IPS-15b (cell line): Measurements from ENCODE around the gene VAC14.
"Not testable (repeated sequence)": the region's sequence is repeated elsewhere in the genome, so short reads cannot be mapped to it uniquely, and the experiment has no call there.

Source experiments
- H3K27me3 ChIP-seq: one replicate; pipeline ENCODE4 v1.6.1; 2013; ENCODE audit warnings: low read length; ENCODE audit not compliant: control insufficient read depth, insufficient read depth
- H3K36me3 ChIP-seq: one replicate; pipeline ENCODE4 v1.6.1; 2013; ENCODE audit warnings: low read length; ENCODE audit not compliant: control insufficient read depth, insufficient read depth
- H3K4me1 ChIP-seq: one replicate; pipeline ENCODE4 v1.6.1; 2013; ENCODE audit warnings: mild to moderate bottlenecking, low read length; ENCODE audit not compliant: control insufficient read depth, insufficient read depth
- H3K4me3 ChIP-seq: one replicate; pipeline ENCODE4 v1.5.1; 2013; ENCODE audit warnings: low read depth, low read length
- H3K9ac ChIP-seq: one replicate; pipeline ENCODE4 v1.6.1; 2013; ENCODE audit warnings: low read depth, mild to moderate bottlenecking, low read length
- H3K9me3 ChIP-seq: one replicate; pipeline ENCODE4 v1.6.1; 2013; ENCODE audit warnings: mild to moderate bottlenecking, low read length; ENCODE audit not compliant: control insufficient read depth, insufficient read depth

The VAC14 gene

GRCh38 chr16:70747703-70748631 is 53.0 kb downstream of the VAC14 start:
- Histone ChIP-seq H3K4me3 (no peak overlapping the region), H3K9me3 (no peaks in the 10 kb centered on the region), H3K36me3 (peaks cover 11% of the 10 kb centered on the region), H3K27me3 (no peaks in the 10 kb centered on the region), H3K9ac (no peak overlapping the region), H3K4me1 (no peaks in the 10 kb centered on the region)

- no peak overlapping the region for H3K4me3 ChIP-seq
- H3K4me1 ChIP-seq, result no peaks in the 10 kb centered on the region
- H3K27me3 ChIP-seq, result no peaks in the 10 kb centered on the region
- H3K36me3 ChIP-seq, result peaks cover 14% of the 10 kb centered on the region
- H3K9me3 ChIP-seq, result no peaks in the 10 kb centered on the region
- no peak overlapping the region for H3K9ac ChIP-seq
These were observed 54.1 kb downstream of the VAC14 start for GRCh38 chr16:70746708-70747424.

- H3K27me3 ChIP-seq, result no peaks in the 10 kb centered on the region
- H3K9ac ChIP-seq, result no peak overlapping the region
- H3K9me3 ChIP-seq, result no peaks in the 10 kb centered on the region
- no peaks in the 10 kb centered on the region for H3K4me1 ChIP-seq
- H3K36me3 ChIP-seq, result peaks cover 17% of the 10 kb centered on the region
- H3K4me3 ChIP-seq, result no peak overlapping the region
These were observed 54.8 kb downstream of the VAC14 start for GRCh38 chr16:70746040-70746707.

- H3K27me3 ChIP-seq, result no peaks in the 10 kb centered on the region
- peaks cover 22% of the 10 kb centered on the region for H3K36me3 ChIP-seq
- no peaks in the 10 kb centered on the region for H3K9me3 ChIP-seq
- H3K4me3 ChIP-seq, result no peak overlapping the region
- H3K9ac ChIP-seq, result no peak overlapping the region
- H3K4me1 ChIP-seq, result no peaks in the 10 kb centered on the region
These were observed 55.4 kb downstream of the VAC14 start for GRCh38 chr16:70745536-70746025.

- Histone ChIP-seq H3K4me1 (no peaks in the 10 kb centered on the region), H3K9me3 (no peaks in the 10 kb centered on the region), H3K36me3 (peaks cover 22% of the 10 kb centered on the region)
These were observed 56.6 kb downstream of the VAC14 start for GRCh38 chr16:70744366-70744765.

GRCh38 chr16:70743791-70744190 is 57.2 kb downstream of the VAC14 start:
- Histone ChIP-seq H3K27me3 (no peaks in the 10 kb centered on the region), H3K4me1 (no peaks in the 10 kb centered on the region), H3K4me3 (no peak overlapping the region), H3K36me3 (peaks cover 22% of the 10 kb centered on the region), H3K9ac (no peak overlapping the region), H3K9me3 (no peaks in the 10 kb centered on the region)

More at GRCh38 chr16:70744366-70744765, 56.6 kb downstream of the VAC14 start:
- Histone ChIP-seq H3K4me3 (no peak overlapping the region), H3K9ac (no peak overlapping the region), H3K27me3 (no peaks in the 10 kb centered on the region)

- H3K4me3 ChIP-seq, H3K27me3 ChIP-seq, H3K4me1 ChIP-seq, H3K9me3 ChIP-seq, H3K9ac ChIP-seq: not testable (repeated sequence)
- peaks cover 22% of the 10 kb centered on the region for H3K36me3 ChIP-seq
These were observed 58.0 kb downstream of the VAC14 start for GRCh38 chr16:70742967-70743366.

GRCh38 chr16:70741783-70742125 is 59.2 kb downstream of the VAC14 start:
- H3K9ac ChIP-seq, result no peak overlapping the region
- H3K4me1 ChIP-seq, result no peaks in the 10 kb centered on the region
- no peaks in the 10 kb centered on the region for H3K27me3 ChIP-seq
- no peaks in the 10 kb centered on the region for H3K9me3 ChIP-seq
- H3K36me3 ChIP-seq, result peaks cover 25% of the 10 kb centered on the region
- H3K4me3 ChIP-seq, result no peak overlapping the region

GRCh38 chr16:70740914-70741782 is 59.8 kb downstream of the VAC14 start:
- Histone ChIP-seq H3K4me3 (no peak overlapping the region), H3K9ac (no peak overlapping the region), H3K9me3 (no peaks in the 10 kb centered on the region), H3K27me3 (no peaks in the 10 kb centered on the region), H3K36me3 (peaks cover 25% of the 10 kb centered on the region), H3K4me1 (no peaks in the 10 kb centered on the region)

GRCh38 chr16:70740174-70740913 is 60.6 kb downstream of the VAC14 start:
- H3K9me3 ChIP-seq, result no peaks in the 10 kb centered on the region
- peaks cover 25% of the 10 kb centered on the region for H3K36me3 ChIP-seq
- no peak overlapping the region for H3K9ac ChIP-seq
- no peaks in the 10 kb centered on the region for H3K4me1 ChIP-seq
- no peak overlapping the region for H3K4me3 ChIP-seq
- H3K27me3 ChIP-seq, result no peaks in the 10 kb centered on the region
